ENCODE data around the gene CPNE7.

DNA sequence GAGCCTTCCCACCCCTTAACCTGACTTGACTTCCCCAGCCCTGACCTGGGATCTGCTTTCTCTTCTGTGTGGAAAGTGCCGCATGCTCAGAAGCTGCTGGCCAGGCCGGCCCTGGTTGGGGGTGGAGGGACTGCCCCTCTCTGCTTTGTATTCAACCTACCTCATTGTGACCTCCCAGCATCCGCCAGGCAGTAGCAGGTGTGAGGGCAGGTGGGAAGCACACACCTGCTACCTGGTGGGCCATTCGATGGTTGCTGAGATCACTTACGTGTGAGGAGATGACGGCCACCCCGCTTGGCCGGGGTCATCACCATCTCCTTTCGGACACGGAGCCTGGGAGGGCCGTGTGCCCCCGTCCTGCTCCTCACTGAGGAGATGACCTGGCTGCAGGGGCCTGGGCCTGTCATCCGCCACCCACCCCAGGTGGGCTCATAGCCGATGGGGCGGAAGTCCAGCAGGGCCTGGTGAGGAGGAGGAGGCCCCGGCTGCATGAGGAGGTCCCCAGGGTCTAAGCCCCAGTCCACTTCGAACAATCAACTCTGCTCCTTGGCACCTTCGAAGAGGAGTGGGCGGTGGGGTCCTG, 7.1 kb downstream of the CPNE7 start:
- TF ChIP-seq CTCF (IDR thresholded peaks at IDR 0.05), result no peak
- TF ChIP-seq EZH2 (IDR thresholded peaks at IDR 0.05), result no peak
- no peak for TF ChIP-seq EZH2phosphoT487 (IDR thresholded peaks at IDR 0.05)
